Neural progenitor cell (in vitro differentiated cells): ENCODE measurements around the gene CBLIF.

Experiments used
- CTCF ChIP-seq: fragments of 200-600 bp; sonication (generic); IDR thresholded peaks from 2 replicates; pipeline ENCODE4 v1.5.1; 2017; ENCODE audit warnings: antibody characterized with exemption, mild to moderate bottlenecking
- EZH2 ChIP-seq: fragments of 200-600 bp; sonication (generic); IDR thresholded peaks from 2 replicates; pipeline ENCODE4 v1.6.1; 2017; ENCODE audit warnings: antibody characterized with exemption, mild to moderate bottlenecking, moderate library complexity

DNA sequence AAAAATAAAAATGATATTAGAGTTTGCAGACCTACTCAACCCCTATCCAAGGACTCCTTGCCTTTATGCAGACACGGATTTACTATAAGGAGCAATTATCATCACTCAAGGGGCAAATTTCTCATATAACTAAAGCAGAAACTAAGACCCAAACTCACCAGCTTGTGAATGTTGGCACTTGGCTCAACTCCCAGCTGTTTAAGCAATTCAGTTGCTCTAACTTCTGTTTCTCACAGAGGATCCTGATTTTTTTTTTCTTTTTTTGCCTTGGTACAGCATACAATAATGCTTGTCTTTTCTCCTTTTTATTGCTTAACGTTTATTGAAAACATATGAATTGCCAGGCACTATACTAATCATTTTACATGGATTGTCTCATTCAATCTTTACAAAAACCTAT is 9.6 kb upstream of the CBLIF start:
- TF ChIP-seq CTCF: no peak
- TF ChIP-seq EZH2: no peak
